HG03457 (cell line): ENCODE measurements around the gene IDH3A.
A peak's percentile ranks its signal among the peaks of the same experiment; 100 is the strongest.

Experiments used
- ATAC-seq: cut with Tn5 transposase; IDR thresholded peaks from one replicate; pipeline ENCODE4 v1.9.1; 2021; ENCODE audit warnings: moderate number of reproducible peaks; ENCODE audit not compliant: unreplicated experiment

Gene IDH3A

DNA sequence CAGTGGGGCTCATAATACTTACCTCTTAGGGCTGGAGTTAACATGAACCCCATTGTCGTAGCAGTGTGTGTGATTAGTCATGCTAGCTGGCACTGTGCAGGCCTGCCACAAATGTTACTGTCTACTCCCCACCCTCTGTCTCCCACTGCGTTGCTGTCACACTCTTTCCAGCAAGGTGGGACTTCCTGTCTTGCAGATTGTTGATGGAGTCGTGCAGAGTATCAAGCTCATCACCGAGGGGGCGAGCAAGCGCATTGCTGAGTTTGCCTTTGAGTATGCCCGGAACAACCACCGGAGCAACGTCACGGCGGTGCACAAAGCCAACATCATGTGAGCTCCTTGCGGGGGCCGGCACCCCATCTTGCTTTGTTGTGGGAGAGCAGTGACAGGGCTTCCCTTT is 12.9 kb downstream of the IDH3A start:
- no peak for ATAC-seq

DNA sequence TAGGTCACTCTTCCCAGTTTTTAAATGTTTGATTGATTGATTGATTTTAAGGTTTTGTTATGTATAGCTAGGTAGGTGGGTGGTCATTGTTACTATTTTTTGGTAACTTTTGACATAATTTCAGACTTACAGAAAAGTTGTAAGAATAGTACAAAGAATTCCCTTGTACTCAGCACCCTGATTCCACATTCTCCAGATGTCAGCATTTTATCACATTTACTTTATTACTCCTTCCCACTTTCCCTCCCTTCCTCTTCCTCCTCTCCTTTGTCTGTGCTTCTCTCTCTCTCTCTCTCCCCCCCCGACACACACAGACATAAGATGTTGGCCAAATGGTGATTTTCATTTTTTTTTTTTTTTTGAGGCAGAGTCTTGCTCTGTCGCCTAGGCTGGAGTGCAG is 14.8 kb downstream of the IDH3A start:
- no peak for ATAC-seq

DNA sequence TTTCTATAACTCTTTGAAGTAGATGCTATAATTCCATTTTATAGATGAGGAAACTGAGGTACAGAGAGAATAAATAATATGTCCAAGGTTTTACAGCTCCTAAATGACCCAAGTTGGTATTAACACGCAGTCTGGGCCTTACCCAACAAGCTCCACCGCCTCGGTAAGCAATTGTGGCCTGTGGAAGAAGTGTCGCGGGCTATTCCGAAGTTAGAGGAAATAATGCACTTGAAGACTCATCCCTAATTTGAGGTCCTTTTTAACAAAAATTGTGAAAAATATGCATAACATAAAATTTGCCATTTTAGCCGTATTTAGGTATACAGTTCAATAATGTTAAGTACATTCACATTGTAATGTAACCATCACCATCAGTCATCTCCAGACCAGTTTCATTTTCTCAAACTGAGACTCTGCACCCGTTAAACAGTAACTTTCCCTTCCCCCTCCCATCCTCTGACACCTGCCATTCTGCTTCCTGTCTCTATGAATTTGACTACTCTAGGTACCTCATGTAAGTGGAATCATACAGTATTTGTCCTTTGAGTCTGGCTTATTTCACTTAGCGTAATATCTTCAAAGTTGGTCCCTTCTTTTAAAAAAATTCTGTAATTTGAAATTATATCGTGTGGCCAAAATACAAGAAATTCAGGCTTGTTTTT is 18.2 kb downstream of the IDH3A start:
- ATAC-seq, result peak; percentile 57

DNA sequence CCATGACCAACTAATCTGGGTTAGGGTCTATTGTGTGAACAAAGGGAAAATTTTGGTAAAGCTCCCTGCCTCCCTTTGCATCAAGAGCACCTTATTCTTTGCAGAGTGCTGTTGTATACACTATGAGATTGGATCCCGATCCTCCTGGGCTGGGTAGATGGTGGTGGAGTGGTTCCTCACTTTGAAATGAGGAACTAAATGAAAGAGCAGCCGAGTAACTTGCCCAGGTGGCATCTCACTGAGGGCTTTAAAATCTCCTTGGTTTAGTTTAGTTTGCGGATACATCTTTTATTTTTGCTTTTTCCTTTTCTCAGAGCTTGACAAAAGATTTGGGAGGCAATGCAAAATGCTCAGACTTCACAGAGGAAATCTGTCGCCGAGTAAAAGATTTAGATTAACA is 19.4 kb downstream of the IDH3A start:
- no peak for ATAC-seq

DNA sequence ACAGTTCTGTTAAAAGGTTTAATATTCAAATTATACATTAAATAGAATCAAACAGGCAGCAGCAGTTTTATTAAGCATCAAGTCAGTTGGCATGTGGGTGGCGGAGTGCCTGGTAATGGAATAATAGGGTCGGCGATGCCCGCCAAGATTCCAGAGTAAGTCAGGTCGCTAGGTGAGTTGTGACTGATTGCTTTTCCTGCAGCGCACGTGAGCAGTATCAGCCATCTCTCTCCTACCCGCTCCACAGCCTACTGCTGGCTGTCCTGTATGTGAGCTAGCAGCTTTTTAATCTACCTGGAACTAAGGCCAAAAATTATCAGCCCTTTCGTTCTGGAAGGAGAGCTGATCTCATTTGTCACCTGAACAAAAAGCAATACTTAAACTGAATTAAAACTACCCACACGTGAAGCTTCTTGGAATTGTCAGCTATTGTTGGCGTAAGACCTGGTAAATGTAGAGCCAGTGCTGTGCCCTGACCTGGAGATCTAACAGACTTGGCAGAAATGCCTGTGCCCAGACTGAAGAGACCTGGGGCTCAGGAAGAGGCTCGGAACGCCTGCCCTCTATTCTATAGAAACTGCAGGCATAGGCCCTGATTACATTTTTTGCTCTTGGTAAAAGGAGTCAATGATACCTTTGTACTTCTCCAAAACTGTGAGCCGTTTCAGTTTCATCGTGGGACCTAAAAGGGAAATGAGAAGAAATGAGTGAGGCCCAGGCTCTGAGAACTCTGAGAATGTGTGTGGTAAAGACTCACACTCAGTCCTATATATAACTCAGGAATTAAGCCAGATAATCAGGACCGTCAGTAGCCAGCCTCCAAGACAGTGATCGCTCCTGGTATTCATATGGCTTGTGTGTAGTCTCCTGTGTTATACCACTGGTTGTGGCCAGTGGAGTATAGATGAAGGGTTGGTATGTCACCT is 21.9 kb downstream of the IDH3A start:
- ATAC-seq, result no peak

DNA sequence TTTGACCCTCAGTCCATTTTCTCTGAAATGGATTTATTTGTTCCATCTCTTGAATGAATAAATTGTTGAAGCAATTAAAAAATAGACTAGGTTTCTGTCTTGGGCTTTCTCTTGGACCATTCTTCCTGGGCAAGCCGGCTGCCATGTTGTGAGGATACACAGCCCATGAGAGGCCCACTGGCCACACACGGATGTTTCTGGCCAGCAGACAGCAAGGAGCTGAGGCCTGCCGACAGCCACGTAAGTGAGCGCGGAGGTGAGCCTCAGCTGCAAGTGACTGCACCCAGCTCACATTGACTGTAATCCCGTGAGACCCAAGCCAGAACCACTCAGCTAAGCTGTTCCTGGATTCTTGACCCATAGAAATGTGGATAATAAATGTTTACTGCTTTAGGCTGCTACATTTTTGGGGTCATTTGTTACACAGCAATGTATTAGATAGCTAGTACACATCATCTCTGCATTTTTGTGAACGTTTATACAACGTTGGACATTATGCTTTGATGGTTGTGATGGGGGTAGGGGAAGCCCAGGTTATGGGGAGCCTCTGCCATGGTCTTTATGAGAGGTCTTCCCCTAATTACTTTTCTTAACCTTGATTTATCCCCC is 22.8 kb downstream of the IDH3A start:
- ATAC-seq, result no peak

DNA sequence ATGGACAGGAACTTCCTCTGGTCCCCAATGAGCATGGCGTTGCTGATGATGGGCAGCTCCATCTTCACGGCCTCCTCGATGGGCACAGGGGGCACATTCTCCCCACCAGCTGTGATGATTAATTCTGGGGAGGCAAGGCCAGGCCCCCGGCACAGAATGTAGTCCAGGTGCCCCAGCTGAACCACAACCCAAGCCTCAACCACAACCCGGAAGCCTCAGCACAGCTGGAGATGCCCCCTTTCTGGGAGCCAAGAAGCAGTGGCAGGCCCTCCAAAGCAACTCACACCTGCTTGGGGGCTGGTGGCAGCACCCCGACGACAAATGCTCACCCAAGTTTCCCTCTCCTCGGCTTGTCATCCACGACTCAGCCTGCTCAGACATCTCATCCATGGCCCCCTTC is 25.2 kb downstream of the IDH3A start:
- no peak for ATAC-seq

DNA sequence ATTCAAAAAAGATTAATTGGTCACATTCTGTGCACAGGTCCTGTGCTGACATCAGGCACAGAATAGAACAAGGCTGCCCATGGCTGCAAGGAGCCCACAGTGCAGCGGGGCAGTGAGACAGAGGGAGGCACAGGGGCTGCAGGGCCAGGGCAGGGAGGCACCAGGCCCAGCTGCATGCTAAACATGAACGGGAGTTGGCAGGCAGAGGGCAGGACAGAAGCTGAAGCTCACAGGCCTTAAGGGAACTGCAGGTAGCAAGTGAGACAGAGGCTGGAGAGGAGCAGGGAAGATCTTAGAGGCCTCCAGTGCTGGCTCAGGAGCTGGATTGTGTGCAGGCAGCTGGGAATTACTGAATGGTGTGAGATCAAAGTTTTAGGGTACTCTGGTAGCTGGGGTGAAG is 26.2 kb downstream of the IDH3A start:
- no peak for ATAC-seq

DNA sequence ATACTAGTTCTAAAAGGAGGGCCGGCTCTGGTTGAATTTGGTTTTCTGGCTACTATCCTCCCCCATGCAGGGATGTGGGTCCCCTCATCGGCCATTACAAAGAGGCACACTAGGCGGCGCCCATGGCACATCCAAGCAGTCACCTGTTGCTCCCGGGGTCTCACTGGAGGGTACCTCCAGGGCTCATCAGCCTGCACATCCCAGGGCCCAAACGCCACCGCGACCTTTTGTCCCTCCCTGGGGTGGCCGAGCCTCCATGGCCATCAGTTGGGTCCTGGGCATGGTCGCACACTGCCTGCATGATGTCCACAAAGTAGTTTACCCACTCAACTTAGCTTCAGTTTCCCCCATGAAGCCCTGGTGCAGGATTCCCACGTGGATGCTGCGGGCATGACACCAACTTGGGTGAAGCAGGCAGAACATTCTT is 28.3 kb downstream of the IDH3A start:
- no peak for ATAC-seq

DNA sequence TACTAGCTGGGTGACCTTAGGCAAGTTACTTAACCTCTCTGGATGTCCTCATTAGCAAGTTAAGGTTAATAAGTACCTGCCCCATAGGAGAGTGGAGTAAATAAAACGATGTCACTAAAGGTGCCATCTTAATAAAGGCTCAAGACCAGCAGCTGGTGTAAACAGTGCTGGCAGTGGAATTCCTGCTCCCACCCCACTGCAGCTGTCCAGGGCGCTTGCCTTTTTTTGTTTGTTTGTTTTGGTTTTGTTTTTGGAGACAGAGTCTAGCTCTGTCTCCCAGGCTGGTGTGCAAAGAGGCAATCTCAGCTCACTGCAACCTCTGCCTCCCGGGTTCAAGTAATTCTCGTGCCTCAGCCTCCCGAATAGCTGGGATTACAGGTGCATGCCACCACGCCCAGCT is 28.9 kb downstream of the IDH3A start:
- ATAC-seq, result no peak

DNA sequence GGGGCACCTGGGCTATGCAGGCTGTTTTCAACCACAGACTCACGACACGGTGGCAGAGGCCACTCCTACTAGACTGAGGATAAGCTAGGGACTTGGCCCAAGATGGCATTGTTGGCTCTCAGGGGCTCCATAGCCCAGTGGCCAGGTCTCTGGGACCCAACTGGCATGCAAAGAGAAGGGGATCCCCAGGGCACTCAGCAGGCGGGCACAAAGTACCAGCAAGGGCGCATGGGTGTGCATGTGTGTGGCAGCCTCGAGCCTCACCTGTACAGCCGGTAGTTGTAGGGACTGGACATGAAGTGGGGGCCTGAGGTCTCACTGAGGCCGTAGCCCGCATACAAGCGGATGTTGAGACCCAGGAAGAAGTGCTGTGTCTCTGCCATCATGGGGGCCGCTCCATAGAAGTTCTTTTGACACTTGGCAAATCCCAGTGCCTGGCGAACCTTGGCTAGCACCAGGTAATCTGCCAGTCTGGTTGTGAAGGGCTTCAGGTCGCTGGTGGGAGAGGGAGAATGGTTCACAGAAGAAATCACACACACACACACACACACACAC is 30.2 kb downstream of the IDH3A start:
- no peak for ATAC-seq

DNA sequence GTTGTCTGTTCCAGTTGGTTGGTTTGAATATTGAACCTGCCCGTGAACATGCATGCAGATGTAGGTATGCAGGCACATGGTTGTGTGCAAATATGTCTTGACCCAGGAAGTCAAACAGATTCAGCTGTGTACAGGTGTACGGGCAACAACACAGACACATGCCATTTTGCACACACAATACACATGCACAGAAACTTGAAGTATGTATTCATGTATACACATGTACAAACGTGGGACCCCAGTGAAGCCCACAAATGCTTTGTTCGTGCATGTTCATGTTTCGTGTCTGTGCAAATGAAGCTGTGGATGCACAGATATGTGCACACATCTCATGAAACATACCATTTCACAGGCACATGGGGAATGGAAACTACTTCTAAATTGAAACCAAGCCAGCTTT is 30.7 kb downstream of the IDH3A start:
- no peak for ATAC-seq

DNA sequence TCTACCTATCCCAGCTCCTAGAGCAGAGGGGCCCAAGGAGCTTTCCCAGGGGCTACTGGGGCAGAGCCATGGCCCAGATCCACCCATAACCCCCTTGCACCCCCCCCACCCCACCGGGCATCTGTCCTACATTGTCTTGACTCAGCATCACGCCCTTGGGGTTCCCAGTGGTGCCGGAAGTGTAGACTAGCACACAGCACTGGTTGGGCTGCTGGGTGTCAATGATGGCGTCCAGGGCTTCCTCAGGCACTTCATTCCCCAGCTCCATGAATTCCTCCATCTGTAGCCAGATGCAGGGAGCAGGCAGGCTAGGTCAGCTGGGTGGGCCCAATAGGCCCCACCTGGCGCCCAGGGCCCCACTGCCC is 33.2 kb downstream of the IDH3A start:
- no peak for ATAC-seq

DNA sequence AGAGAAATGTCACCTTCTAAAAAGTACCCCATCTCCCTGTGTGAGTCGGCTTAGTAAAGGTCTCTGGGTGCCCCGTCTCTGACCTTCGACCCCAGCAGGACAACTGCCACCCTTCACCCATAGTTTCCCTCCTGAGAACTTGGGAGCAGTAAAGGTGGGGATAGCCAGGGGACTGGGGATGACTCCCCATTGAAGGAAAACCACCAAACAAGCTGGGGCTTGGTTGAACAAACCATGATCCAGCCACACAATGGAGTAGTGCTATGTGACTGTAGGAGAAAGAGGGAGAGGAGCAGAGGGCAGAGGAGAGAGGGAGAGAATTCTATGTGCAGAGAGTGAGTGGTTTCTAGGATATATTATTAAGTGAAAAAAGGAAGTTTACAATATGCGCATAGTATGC is 33.7 kb downstream of the IDH3A start:
- ATAC-seq, result no peak

DNA sequence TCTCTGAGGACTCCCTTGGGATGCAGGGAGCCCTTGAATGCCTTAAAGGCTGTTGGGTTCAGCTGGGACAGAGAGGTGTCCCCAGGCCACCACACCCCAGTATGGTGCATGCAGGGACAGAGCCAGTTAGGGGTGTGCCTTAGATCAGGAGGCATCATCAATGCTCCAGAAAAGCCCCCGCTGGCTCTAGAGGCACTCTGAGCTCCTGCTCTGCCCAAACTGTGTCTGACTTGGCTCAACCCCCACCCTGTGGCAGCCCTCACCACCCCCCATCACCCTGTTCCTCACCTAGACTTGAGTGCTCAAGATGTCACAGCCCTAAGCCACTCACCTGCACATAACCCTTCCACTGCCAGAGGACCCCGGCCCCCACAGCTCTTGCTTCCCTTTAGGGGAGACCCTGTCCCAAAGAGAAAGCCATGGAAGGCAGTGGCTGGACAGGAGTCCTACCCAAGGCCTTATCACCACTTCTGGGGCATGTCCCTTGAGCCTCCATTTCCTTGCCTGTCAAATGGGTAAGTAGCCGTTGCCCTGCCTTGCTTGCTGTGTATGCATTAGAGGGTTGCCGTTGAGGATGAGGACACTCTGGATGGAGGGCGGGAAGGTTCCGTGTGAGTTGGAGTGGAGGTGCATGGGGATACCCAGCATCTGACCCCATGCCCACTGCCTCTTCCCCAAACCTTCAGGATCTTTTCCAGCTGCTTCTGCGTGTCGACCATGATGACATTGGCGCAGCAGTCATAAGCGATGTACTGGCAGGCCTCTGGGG is 43.8 kb downstream of the IDH3A start:
- ATAC-seq, result no peak

DNA sequence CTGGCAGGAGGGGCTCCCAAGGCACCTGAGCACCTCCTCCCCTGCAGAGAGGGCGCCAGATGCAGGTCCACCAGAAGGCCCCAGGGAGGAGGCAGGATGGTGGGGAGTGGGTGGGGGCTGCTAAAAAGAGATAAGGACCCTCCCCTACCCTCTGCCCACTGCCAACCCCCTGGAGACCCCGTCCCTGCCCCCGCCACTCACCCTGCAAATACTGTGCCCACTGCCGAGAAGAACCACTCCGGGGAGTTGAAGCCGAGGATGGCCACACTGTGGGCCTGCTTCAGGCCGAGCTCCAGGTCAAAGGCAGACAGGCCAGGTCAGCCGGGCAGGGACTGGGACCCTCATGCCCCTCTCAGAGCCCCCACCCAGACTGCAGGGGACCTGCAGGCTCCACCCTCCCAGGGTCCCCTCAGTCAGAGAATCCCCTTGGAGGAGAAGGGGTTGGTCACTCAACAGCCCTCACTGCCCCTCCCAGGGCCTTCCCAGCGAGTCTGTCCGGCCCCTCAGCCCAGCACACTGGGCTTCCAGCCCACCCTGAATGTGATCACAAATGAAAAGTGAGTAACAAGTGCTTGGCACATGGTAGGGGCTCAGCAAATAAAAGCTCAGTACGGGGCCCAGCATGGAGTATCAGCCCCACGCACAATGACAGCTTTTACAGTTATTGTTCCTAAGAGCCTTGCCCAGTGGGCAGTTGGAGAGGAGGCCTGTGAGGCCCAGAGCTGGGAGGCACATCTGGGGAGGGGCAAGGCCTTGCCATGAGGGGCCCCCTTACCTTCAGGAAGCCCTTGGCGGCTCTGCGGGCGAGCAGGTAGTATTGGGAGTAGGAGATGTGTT is 44.8 kb downstream of the IDH3A start:
- no peak for ATAC-seq

DNA sequence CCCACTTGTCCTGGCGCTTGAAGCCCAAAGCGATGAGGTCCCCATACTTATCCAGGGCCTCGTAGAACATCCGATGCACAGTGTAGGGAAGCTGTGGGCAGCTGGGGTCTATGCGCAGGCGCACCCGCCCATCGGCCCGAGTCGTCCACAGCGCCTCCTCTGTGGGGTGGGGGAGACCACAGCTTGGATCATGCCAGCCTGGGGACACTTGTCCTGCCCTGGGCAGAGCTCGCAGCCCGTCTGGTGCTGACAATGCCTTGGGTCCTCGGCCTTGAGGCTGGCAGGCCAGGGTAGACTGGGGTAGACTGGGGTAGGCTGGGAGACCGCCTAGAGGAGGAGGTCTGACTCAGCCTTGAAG is 45.4 kb downstream of the IDH3A start:
- ATAC-seq, result no peak

DNA sequence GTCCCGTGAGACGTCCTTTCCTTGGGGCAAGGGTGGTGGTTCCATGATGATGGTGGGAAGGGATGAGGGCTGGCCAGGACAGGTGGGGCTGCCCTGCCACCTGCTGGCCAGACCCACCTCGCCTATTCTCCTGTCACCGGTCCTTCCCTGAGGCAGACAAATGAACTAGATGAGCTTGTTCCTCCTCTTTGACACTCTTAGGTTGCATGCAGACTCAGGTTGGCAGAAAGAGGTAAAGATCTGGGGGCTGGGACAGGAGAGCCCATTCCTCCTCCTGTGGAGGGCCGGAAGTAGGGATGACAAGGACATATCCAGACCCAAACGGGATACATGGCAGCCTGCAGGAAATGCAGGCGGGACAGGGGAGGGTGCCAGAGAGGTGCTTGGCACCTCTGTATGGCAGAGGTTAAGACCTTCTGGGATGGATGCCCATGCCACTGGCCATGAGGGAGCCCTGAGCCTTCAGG is 46.6 kb downstream of the IDH3A start:
- no peak for ATAC-seq

DNA sequence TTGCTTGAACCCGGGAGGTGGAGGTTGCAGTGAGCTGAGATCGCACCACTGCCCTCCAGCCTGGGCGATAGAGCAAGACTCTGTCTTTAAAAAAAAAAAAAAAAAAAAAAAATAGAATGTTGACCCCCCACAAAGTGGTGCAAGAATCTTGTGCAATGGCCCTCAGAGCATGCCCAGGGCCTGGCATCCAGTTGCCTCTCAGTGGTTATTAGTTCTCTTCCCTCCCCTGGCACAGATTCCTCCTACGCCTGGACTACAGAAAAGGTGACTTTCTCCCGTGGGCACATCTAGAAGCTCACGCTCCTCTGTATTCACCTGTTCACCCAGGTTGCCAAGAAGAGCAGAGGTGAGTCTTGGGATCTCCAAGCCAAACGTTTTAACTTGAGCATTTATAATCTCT is 48.5 kb downstream of the IDH3A start:
- no peak for ATAC-seq

DNA sequence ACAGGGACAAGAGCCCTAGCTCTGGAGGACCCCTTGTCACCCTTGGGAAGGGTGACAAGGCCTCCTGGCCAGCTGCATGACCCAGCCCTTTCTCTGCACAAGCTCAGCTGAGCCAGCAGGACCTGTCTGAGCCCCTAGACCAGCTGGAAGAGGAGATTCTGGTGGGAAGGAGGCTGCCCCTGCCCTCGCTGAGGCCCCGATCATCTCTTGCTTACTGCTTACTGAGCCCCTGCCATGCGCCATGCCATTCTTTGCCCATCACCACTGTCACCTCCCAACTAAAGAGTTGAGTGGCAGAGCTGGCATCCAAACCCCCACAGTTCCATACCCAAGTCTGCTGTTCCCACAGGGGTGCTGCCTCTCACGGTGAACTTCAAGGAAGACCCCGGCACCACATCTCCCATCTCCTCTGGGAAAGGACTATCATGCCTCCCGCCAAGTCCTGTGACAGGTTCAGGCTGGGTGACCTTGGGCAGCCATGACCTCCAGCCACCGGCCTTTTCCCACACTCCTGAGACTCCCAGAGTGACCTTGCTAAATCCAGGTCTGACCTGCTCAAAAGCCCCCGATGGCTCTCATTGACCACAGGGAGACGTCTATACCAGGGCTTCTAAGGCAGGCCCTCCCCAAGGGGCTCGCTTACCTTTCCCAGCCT is 51.2 kb downstream of the IDH3A start:
- ATAC-seq, result no peak
